IMR-90 (cell line): ENCODE results near the gene RBM44. TPM values are rescaled to one million over a fixed set of nuclear protein-coding genes. Genes with fewer than 3 reads are reported as not detected.
A peak's percentile ranks its signal among the peaks of the same experiment; 100 is the strongest.

Experiments
- ATAC-seq: fragments of 200-7000 bp; cut with Tn5 transposase; 2 replicates; pipeline ENCODE4 v1.9.1; 2020; ENCODE audit warnings: low read depth, mild to moderate bottlenecking, moderate library complexity
- BruUV-seq: library from RNA; stranded (reverse); fragments of 400-500 nt; replicated peaks from 2 replicates; lab custom pipeline; 2021; lab: Mats Ljungman, UMichigan
- CTCF ChIA-PET: fragments of 300-600 bp; formaldehyde crosslinking; extraction: SDS; loops from one replicate; lab custom pipeline; 2021; ENCODE audit warnings: antibody characterized with exemption; lab: Yijun Ruan, JAX
- POLR2A ChIA-PET: fragments of 300-600 bp; sonication (Branson Sonifier 250); formaldehyde crosslinking; loops from one replicate; lab custom pipeline; 2022; ENCODE audit warnings: antibody characterized with exemption; ENCODE audit not compliant: unreplicated experiment; lab: Charles Lee
- DNase-seq: peaks from one replicate; pipeline ENCODE4 v3.0.0; 2013
- H2AFZ ChIP-seq: replicated peaks from 2 replicates; pipeline ENCODE3; 2013; ENCODE audit warnings: low read length, mild to moderate bottlenecking; ENCODE audit not compliant: poor library complexity
- H2AK5ac ChIP-seq: 2 replicates; pipeline ENCODE4 v1.6.1; 2013; ENCODE audit warnings: low read depth, low read length, inconsistent platforms
- H2AK9ac ChIP-seq: replicated peaks from 2 replicates; pipeline ENCODE3; 2013; ENCODE audit warnings: mild to moderate bottlenecking, low read depth, low read length, moderate library complexity; ENCODE audit not compliant: poor library complexity
- H2BK120ac ChIP-seq: 2 replicates; pipeline ENCODE4 v1.6.1; 2013; ENCODE audit warnings: low read depth, low read length, inconsistent platforms
- H2BK15ac ChIP-seq: 3 replicates; pipeline ENCODE4 v1.6.1; 2013; ENCODE audit warnings: low read depth, low read length, inconsistent platforms
- H2BK20ac ChIP-seq: 2 replicates; pipeline ENCODE4 v1.6.1; 2013; ENCODE audit warnings: low read depth, mild to moderate bottlenecking, inconsistent platforms, low read length, moderate library complexity
- H2BK5ac ChIP-seq: 2 replicates; pipeline ENCODE4 v1.6.1; 2013; ENCODE audit warnings: mild to moderate bottlenecking, low read depth, low read length, inconsistent platforms; ENCODE audit not compliant: poor library complexity, severe bottlenecking
- H3K14ac ChIP-seq: replicated peaks from 2 replicates; pipeline ENCODE4 v1.6.1; 2013; ENCODE audit warnings: low read depth, low read length, inconsistent platforms
- H3K18ac ChIP-seq: 2 replicates; pipeline ENCODE4 v1.6.1; 2013; ENCODE audit warnings: low read depth, low read length, control low read depth
- H3K23ac ChIP-seq: 2 replicates; pipeline ENCODE4 v1.6.1; 2013; ENCODE audit warnings: low read depth, low read length, inconsistent platforms
- H3K27ac ChIP-seq: 2 replicates; pipeline ENCODE4 v1.5.1; 2013; ENCODE audit warnings: mild to moderate bottlenecking, control low read depth, low read length; ENCODE audit not compliant: insufficient read depth
- H3K27me3 ChIP-seq: 2 replicates; pipeline ENCODE4 v1.6.1; 2013; ENCODE audit warnings: low read length; ENCODE audit not compliant: control insufficient read depth, insufficient read depth
- H3K36me3 ChIP-seq: 2 replicates; pipeline ENCODE4 v1.6.1; 2013; ENCODE audit warnings: low read length, mixed read lengths; ENCODE audit not compliant: control insufficient read depth, insufficient read depth
- H3K4ac ChIP-seq: 2 replicates; pipeline ENCODE4 v1.6.1; 2013; ENCODE audit warnings: low read depth, low read length, inconsistent platforms
- H3K4me1 ChIP-seq: 2 replicates; pipeline ENCODE4 v1.6.1; 2013; ENCODE audit warnings: low read length, mixed read lengths; ENCODE audit not compliant: control insufficient read depth, insufficient read depth
- H3K4me2 ChIP-seq: 2 replicates; pipeline ENCODE4 v1.6.1; 2013; ENCODE audit warnings: low read depth, mild to moderate bottlenecking, control low read depth, low read length, moderate library complexity
- H3K4me3 ChIP-seq: 2 replicates; pipeline ENCODE4 v1.5.1; 2013; ENCODE audit warnings: low read depth, mild to moderate bottlenecking, control low read depth, low read length, moderate library complexity; ENCODE audit not compliant: insufficient read depth
- H3K56ac ChIP-seq: 2 replicates; pipeline ENCODE4 v1.6.1; 2013; ENCODE audit warnings: low read length, inconsistent platforms; ENCODE audit not compliant: insufficient read depth; ENCODE audit errors: extremely low read depth
- H3K79me1 ChIP-seq, 2 experiments: 2 replicates each; pipeline ENCODE4 v1.6.1; 2013; ENCODE audit warnings: low read length in 2 of 2, inconsistent platforms in 1 of 2, low read depth in 1 of 2
- H3K9ac ChIP-seq: 2 replicates; pipeline ENCODE4 v1.6.1; 2013; ENCODE audit warnings: low read depth, low read length, control low read depth
- H3K9me1 ChIP-seq: 2 replicates; pipeline ENCODE4 v1.6.1; 2013; ENCODE audit warnings: low read length, inconsistent platforms; ENCODE audit not compliant: insufficient read depth
- H3K9me3 ChIP-seq: 2 replicates; pipeline ENCODE4 v1.6.1; 2013; ENCODE audit warnings: low read length; ENCODE audit not compliant: control insufficient read depth, insufficient read depth
- H4K20me1 ChIP-seq: 2 replicates; pipeline ENCODE4 v1.6.1; 2013; ENCODE audit warnings: low read length, inconsistent platforms; ENCODE audit not compliant: insufficient read depth
- H4K5ac ChIP-seq: 2 replicates; pipeline ENCODE4 v1.6.1; 2013; ENCODE audit warnings: mild to moderate bottlenecking, low read depth, low read length, control low read depth
- H4K8ac ChIP-seq, 2 experiments: 2 replicates each; pipeline ENCODE4 v1.6.1; 2013; ENCODE audit warnings: low read depth in 2 of 2, low read length in 2 of 2, control low read depth in 1 of 2, inconsistent platforms in 1 of 2
- H4K91ac ChIP-seq: 2 replicates; pipeline ENCODE4 v1.6.1; 2013; ENCODE audit warnings: low read depth, low read length, inconsistent platforms; ENCODE audit not compliant: insufficient read depth
- BHLHE40 ChIP-seq: fragments of 150-350 bp; IDR thresholded peaks from 2 replicates; pipeline ENCODE4 v1.6.1; 2016; ENCODE audit warnings: mild to moderate bottlenecking, low read depth, low read length
- CHD1 ChIP-seq: IDR thresholded peaks from 2 replicates; pipeline ENCODE4 v1.6.1; 2012; ENCODE audit warnings: low read depth, low read length, improper control_type of control experiment
- CTCF ChIP-seq: conservative IDR thresholded peaks from 2 replicates; pipeline ENCODE4 v1.5.1; 2012; ENCODE audit warnings: mild to moderate bottlenecking, low read depth, low read length, improper control_type of control experiment
- MAZ ChIP-seq: IDR thresholded peaks from 2 replicates; pipeline ENCODE4 v1.6.1; 2012; ENCODE audit warnings: low read depth, mild to moderate bottlenecking, low read length, improper control_type of control experiment, moderate library complexity, borderline replicate concordance
- MXI1 ChIP-seq: IDR thresholded peaks from 2 replicates; pipeline ENCODE4 v1.6.1; 2012; ENCODE audit warnings: low read depth, mild to moderate bottlenecking, low read length, moderate library complexity, borderline replicate concordance
- POLR2A ChIP-seq: IDR thresholded peaks from 2 replicates; pipeline ENCODE4 v1.6.1; 2012; ENCODE audit warnings: mild to moderate bottlenecking, low read depth, low read length
- RAD21 ChIP-seq: IDR thresholded peaks from 2 replicates; pipeline ENCODE4 v1.6.1; 2012; ENCODE audit warnings: low read length, improper control_type of control experiment
- RCOR1 ChIP-seq: IDR thresholded peaks from 2 replicates; pipeline ENCODE4 v1.6.1; 2012; ENCODE audit warnings: mild to moderate bottlenecking, low read length, improper control_type of control experiment; ENCODE audit not compliant: insufficient replicate concordance
- SMC3 ChIP-seq: fragments of 150-350 bp; IDR thresholded peaks from 2 replicates; pipeline ENCODE4 v1.6.1; 2016; ENCODE audit warnings: low read depth, mild to moderate bottlenecking, antibody characterized with exemption, low read length, moderate library complexity
- WGBS, 2 experiments: methylation state at CpG; one replicate each; pipeline versions ENCODE4 v1.1.5 to v1.1.7; 2013; ENCODE audit warnings: missing lambda C conversion rate in 2 of 2; ENCODE audit not compliant: insufficient read length in 1 of 2; ENCODE audit errors: extremely low coverage in 2 of 2; 5-methylcytosine and 5-hydroxymethylcytosine counted together
- dilution Hi-C: fragments of 300-500 bp; cut with HindIII; formaldehyde crosslinking; loops from one replicate; pipeline ENCODE4 v1.14.3; 2018; ENCODE audit warnings: low sequenced_read_pairs; ENCODE audit not compliant: unreplicated experiment
- in situ Hi-C: fragments of 300-500 bp; cut with MboI; formaldehyde crosslinking; loops from 3 replicates; pipeline ENCODE4 v1.14.3; 2019; ENCODE audit warnings: low sequenced_read_pairs, inconsistent platforms, mixed read lengths
- intact Hi-C: fragments of 100-400 bp; cut with micrococcal nuclease; formaldehyde crosslinking; loops from 2 replicates; pipeline ENCODE4 v1.10.0; 2022
- polyA plus RNA-seq, 3 experiments: library from polyadenylated mRNA; depleted of rRNA; stranded (reverse); fragments of >200 nt; gene quantifications; 2 replicates each; pipeline ENCODE4 v1.2.3, GENCODE V29; 2012; ENCODE audit warnings: low replicate concordance in 1 of 3
- total RNA-seq: library from RNA; depleted of rRNA; stranded (reverse); fragments of >200 nt; gene quantifications from 2 replicates; pipeline ENCODE4 v1.2.3, GENCODE V29; 2012

The RBM44 gene
- total and polyA plus RNA-seq, 2 of the 4 experiments (the other 2 are of a cell fraction), result 0.14 to 0.18 TPM

DNA sequence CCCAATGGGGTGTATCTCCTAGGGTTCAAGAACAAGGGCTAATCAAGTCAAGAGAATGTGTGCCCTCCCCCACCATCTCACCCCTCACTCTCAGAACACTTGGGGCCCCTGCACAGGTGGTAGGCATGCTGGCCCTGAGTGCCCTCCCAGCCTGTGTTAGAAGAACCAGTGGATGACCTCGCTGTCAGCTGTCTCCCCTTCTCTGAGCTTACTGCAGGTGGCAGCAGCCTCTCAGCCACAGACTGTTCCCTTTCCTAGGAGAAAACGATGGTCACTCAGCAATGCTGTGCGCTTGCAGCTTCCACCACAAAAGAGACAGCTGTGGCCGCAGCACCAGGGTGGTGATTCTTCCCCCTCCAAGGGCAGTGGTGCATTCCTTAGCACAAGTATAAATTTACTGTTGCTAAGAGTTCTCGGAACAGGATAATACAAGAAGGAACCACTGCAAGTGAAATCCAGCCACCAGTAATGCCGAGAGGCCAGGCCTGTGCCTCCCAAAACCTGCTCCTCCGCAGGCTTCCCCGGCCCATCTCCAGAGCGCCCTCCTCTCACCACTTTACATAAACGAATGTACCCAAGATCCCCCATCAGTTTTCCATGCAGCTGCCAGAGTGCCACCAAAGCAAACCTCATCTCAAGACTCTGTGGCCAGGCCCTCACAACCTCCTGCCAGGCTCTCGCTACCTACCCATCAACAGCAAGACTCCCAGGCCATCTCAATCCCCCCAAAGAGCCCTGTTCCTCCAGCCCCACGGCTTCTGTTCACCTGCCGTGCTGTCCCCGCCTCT lies 59.9 kb downstream of the RBM44 start:
- Histone ChIP-seq H3K56ac (no peak overlapping the region), H3K79me1 (no peaks in the 10 kb centered on the region; a peak in 1 of 4 replicates), H3K4me1 (peaks cover 4% of the 10 kb centered on the region; the same call in 1 of the 2 replicates), H3K27ac (no peak overlapping the region), H3K9me1 (no peaks in the 10 kb centered on the region), H3K4me2 (no peak overlapping the region), H3K9ac (no peak overlapping the region), H3K23ac (no peak overlapping the region), H3K27me3 (no peaks in the 10 kb centered on the region; the same call in 1 of the 2 replicates), H3K18ac (no peak overlapping the region), H3K36me3 (no peaks in the 10 kb centered on the region), H4K5ac (no peak overlapping the region), H2AK5ac (0 out of 2 replicates have a peak overlapping the region, but pooled peaks have one; percentile 8), H4K91ac (peak overlapping the region; percentile 7; the same call in 1 of the 2 replicates), H4K20me1 (no peaks in the 10 kb centered on the region), H3K4ac (no peak overlapping the region), H3K14ac (no peak overlapping the region), H2AFZ (peak overlapping the region; percentile 87), H2AK9ac (peak overlapping the region; percentile 1), H2BK5ac (no peak overlapping the region), H3K9me3 (no peaks in the 10 kb centered on the region), H4K8ac (no peak overlapping the region), H2BK15ac (no peak overlapping the region), H2BK120ac (peak overlapping the region; percentile 37), H3K4me3 (no peak overlapping the region), H2BK20ac (no peak overlapping the region)
- BruUV-seq, result no TSS peak
- intact Hi-C loops (loop anchor here (1.0 to 5.0 kb wide), 5 partner anchors 108 to 405 kb away; partner anchors contain the start of genes SCLY and UBE2F), in situ Hi-C loops (loop anchor here (5.0 kb wide), 1 partner anchor 404 kb away; no protein-coding TSS in a partner anchor), dilution Hi-C loops (no loop called here)
- peak; percentile 93 for ATAC-seq
- ChIA-PET CTCF (interaction anchor here (0.7 to 2.9 kb wide), 10 partner anchors 47 to 407 kb away, joined by 3 to 21 read pairs (median 4); no protein-coding TSS in a partner anchor), POLR2A (no interaction called here)
- TF ChIP-seq RCOR1 (peak; percentile 30), SMC3 (peak; percentile 98), MXI1 (peak; percentile 76; the same call in 1 of the 2 replicates), CHD1 (no peak), MAZ (peak; percentile 41; the same call in 1 of the 2 replicates), CTCF (peak; percentile 97), BHLHE40 (no peak), RAD21 (peak; percentile 99), POLR2A (peak; percentile 62)
- WGBS, 2 experiments, result 0% methylated on average over 1 of the region's 14 CpGs; no CpG with 5 or more reads in 1 of the 2 experiments
- peak; percentile 91 for DNase-seq
